HEK293T (cell line): ENCODE results near the gene TDP1.

ENCODE experiments used
- CTCF ChIA-PET: fragments of 350-600 bp; formaldehyde crosslinking; extraction: SDS; loops from one replicate; lab custom pipeline; 2021; ENCODE audit warnings: antibody characterized with exemption, inconsistent platforms; lab: Yijun Ruan, JAX
- POLR2A ChIA-PET: fragments of 350-600 bp; formaldehyde crosslinking; extraction: SDS; loops from one replicate; lab custom pipeline; 2020; ENCODE audit warnings: antibody characterized with exemption, inconsistent platforms; lab: Yijun Ruan, JAX
- DNase-seq: peaks from one replicate; pipeline ENCODE4 v3.0.0; 2012; ENCODE audit warnings: mixed read lengths; ENCODE audit errors: extremely low spot score
- ARNT ChIP-seq: fragments of 450-650 bp; IDR thresholded peaks from 2 replicates; pipeline ENCODE4 v1.6.1; 2017; ENCODE audit warnings: mild to moderate bottlenecking
- BHLHE40 ChIP-seq: fragments of 450-650 bp; IDR thresholded peaks from 2 replicates; pipeline ENCODE4 v1.6.1; 2016; ENCODE audit warnings: mild to moderate bottlenecking, moderate library complexity, borderline replicate concordance
- CTBP1 ChIP-seq: fragments of 450-650 bp; IDR thresholded peaks from 2 replicates; pipeline ENCODE4 v1.6.1; 2016; ENCODE audit warnings: borderline replicate concordance
- ELF4 ChIP-seq: fragments of 450-650 bp; IDR thresholded peaks from 2 replicates; pipeline ENCODE4 v1.6.1; 2017; ENCODE audit warnings: antibody characterized with exemption
- FOXA1 ChIP-seq: fragments of 450-650 bp; IDR thresholded peaks from 2 replicates; pipeline ENCODE4 v1.6.1; 2016; ENCODE audit warnings: mild to moderate bottlenecking
- FOXK2 ChIP-seq: fragments of 450-650 bp; IDR thresholded peaks from 2 replicates; pipeline ENCODE4 v1.6.1; 2016; ENCODE audit warnings: mild to moderate bottlenecking
- FOXM1 ChIP-seq: fragments of 450-650 bp; IDR thresholded peaks from 2 replicates; pipeline ENCODE4 v1.6.1; 2017; ENCODE audit warnings: mild to moderate bottlenecking, borderline replicate concordance
- HDGF ChIP-seq: fragments of 450-650 bp; IDR thresholded peaks from 2 replicates; pipeline ENCODE4 v1.6.1; 2017; ENCODE audit warnings: antibody characterized with exemption, borderline replicate concordance
- L3MBTL2 ChIP-seq: fragments of 450-650 bp; conservative IDR thresholded peaks from 2 replicates; pipeline ENCODE4 v1.6.1; 2016; ENCODE audit warnings: mild to moderate bottlenecking
- LEF1 ChIP-seq: fragments of 450-650 bp; IDR thresholded peaks from 2 replicates; pipeline ENCODE4 v1.6.1; 2017; ENCODE audit warnings: mild to moderate bottlenecking, borderline replicate concordance
- NFRKB ChIP-seq: fragments of 450-650 bp; IDR thresholded peaks from 2 replicates; pipeline ENCODE4 v1.6.1; 2016; ENCODE audit warnings: mild to moderate bottlenecking, moderate library complexity
- SP1 ChIP-seq: fragments of 450-650 bp; IDR thresholded peaks from 2 replicates; pipeline ENCODE4 v1.6.1; 2017
- SUZ12 ChIP-seq: fragments of 450-650 bp; IDR thresholded peaks from 2 replicates; pipeline ENCODE4 v1.6.1; 2016; ENCODE audit warnings: mild to moderate bottlenecking
- TARDBP ChIP-seq: fragments of 450-650 bp; IDR thresholded peaks from 2 replicates; pipeline ENCODE4 v1.6.1; 2016
- ZNF384 ChIP-seq: fragments of 450-650 bp; IDR thresholded peaks from 2 replicates; pipeline ENCODE4 v1.6.1; 2016
- TF ChIP-seq, protein P1 (sequence below): fragments of 450-650 bp; IDR thresholded peaks from 2 replicates; pipeline ENCODE4 v1.6.1; 2016

The TDP1 gene

DNA sequence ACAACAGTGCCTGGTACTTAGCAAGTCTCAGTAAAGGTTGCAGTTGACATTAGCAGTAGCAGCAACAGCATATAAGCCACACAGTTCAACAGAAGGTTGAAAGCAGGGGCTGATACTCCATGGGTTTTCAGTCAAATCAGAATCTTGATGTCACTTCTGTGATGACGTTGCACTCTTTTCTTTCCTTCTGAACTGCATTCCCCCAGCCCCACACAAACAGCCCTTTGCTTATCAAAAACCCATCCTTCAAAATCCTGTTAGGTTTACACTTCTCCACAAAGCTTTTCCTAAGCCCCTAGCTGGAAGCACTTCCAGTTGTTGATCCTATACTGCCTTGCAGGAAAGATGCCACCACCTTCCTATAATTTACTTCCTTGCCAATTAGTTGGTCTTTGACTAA, 72.1 kb downstream of the TDP1 start:
- DNase-seq: no peak
- CTCF ChIA-PET: no interaction called here
- TF ChIP-seq ELF4: no peak
- TF ChIP-seq SUZ12: no peak
- no peak for TF ChIP-seq TARDBP
- TF ChIP-seq FOXK2: no peak
- TF ChIP-seq ARNT: no peak
- TF ChIP-seq BHLHE40: no peak
- no peak for TF ChIP-seq FOXM1
- no peak for TF ChIP-seq NFRKB
- no peak for TF ChIP-seq L3MBTL2
- no peak for TF ChIP-seq CTBP1
- TF ChIP-seq ZNF384: no peak
- no peak for TF ChIP-seq HDGF
- TF ChIP-seq FOXA1: no peak
- TF ChIP-seq LEF1: no peak
- TF ChIP-seq, protein P1, sequence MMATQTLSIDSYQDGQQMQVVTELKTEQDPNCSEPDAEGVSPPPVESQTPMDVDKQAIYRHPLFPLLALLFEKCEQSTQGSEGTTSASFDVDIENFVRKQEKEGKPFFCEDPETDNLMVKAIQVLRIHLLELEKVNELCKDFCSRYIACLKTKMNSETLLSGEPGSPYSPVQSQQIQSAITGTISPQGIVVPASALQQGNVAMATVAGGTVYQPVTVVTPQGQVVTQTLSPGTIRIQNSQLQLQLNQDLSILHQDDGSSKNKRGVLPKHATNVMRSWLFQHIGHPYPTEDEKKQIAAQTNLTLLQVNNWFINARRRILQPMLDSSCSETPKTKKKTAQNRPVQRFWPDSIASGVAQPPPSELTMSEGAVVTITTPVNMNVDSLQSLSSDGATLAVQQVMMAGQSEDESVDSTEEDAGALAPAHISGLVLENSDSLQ: no peak
- TF ChIP-seq SP1: no peak
- POLR2A ChIA-PET: no interaction called here

- ChIA-PET CTCF (no interaction called here), POLR2A (no interaction called here)
- TF ChIP-seq ARNT: no peak
- no peak for TF ChIP-seq FOXM1
- no peak for TF ChIP-seq SP1
- TF ChIP-seq, protein P1: no peak
- no peak for TF ChIP-seq FOXA1
- no peak for TF ChIP-seq HDGF
- TF ChIP-seq BHLHE40: no peak
- no peak for TF ChIP-seq L3MBTL2
- no peak for TF ChIP-seq ZNF384
- TF ChIP-seq SUZ12: no peak
- TF ChIP-seq TARDBP: no peak
- TF ChIP-seq LEF1: no peak
- TF ChIP-seq NFRKB: no peak
- no peak for TF ChIP-seq ELF4
- TF ChIP-seq CTBP1: no peak
- no peak for TF ChIP-seq FOXK2
- DNase-seq: no peak
Observed at GRCh38 chr14:90034156-90034555, 78.4 kb downstream of the TDP1 start.

DNA sequence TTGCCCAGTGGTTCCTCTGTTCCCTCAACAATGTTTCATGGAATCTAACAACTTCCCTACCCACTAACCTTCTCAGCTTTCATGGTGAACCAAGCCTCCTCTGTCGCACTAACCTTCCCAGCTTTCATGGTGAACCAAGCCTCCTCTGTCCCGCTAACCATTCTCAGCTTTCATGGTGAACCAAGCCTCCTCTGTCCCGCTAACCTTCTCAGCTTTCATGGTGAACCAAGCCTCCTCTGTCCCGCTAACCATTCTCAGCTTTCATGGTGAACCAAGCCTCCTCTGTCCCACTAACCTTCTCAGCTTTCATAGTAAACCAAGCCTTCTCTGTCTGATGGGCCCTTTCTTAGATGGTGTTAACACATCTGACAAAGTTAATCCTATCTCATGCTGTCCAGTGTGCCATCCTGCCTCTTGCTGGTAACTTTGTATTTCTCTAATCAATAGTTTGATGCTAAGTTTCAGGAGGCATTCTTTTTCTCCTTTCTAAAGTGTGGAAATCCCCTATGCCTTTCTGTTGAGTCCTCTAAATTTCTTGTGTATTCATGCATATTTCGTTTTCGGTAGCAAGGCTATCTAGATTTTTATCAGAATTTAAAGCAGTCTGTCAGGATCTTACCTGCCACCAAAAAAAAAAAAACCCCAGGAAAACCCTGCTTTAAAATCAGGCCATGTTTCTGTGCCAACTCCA, 79.3 kb downstream of the TDP1 start:
- no peak for DNase-seq
- TF ChIP-seq BHLHE40 (no peak), CTBP1 (no peak), FOXK2 (no peak)
- POLR2A ChIA-PET: no interaction called here
- CTCF ChIA-PET: no interaction called here

- ChIA-PET POLR2A (no interaction called here), CTCF (no interaction called here)
- no peak for DNase-seq
- no peak for TF ChIP-seq SP1
- TF ChIP-seq FOXK2: no peak
- TF ChIP-seq FOXM1: no peak
- TF ChIP-seq FOXA1: no peak
- TF ChIP-seq HDGF: no peak
Observed at GRCh38 chr14:90039253-90040010, 83.7 kb downstream of the TDP1 start.

DNA sequence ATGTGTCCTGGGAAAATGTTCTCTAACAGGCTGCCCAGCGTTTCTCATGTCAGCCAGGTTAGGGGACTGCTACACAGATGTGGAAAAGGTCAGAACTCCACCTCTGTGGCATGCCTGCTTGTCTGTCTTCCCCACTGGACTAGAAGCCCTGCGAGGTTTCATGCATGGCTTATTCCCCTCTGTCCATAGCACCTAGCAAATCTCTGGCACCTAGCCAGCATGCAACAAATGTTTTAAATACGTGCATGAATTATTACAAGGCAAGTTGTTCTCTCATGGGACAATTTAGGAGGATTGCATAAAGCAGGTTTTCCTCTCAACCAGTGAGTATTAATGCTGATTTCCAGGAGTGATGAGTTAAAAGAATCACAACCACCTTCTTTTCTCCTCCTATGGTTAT, 84.7 kb downstream of the TDP1 start:
- TF ChIP-seq SP1 (no peak), NFRKB (no peak), BHLHE40 (no peak), ELF4 (no peak), HDGF (no peak), CTBP1 (no peak), ZNF384 (no peak), SUZ12 (no peak), ARNT (no peak), L3MBTL2 (no peak), FOXM1 (no peak), LEF1 (no peak), TARDBP (no peak), FOXA1 (no peak), FOXK2 (no peak)
- TF ChIP-seq, protein P1: no peak
- ChIA-PET CTCF (no interaction called here), POLR2A (no interaction called here)
- DNase-seq: no peak
